ENCODE measurements around the gene SLC16A13. TPM values are rescaled to one million over a fixed set of nuclear protein-coding genes. Genes with fewer than 3 reads are reported as not detected.

Gene SLC16A13
- total RNA-seq, 1 donor from 2014 or later: 2.9 TPM

DNA sequence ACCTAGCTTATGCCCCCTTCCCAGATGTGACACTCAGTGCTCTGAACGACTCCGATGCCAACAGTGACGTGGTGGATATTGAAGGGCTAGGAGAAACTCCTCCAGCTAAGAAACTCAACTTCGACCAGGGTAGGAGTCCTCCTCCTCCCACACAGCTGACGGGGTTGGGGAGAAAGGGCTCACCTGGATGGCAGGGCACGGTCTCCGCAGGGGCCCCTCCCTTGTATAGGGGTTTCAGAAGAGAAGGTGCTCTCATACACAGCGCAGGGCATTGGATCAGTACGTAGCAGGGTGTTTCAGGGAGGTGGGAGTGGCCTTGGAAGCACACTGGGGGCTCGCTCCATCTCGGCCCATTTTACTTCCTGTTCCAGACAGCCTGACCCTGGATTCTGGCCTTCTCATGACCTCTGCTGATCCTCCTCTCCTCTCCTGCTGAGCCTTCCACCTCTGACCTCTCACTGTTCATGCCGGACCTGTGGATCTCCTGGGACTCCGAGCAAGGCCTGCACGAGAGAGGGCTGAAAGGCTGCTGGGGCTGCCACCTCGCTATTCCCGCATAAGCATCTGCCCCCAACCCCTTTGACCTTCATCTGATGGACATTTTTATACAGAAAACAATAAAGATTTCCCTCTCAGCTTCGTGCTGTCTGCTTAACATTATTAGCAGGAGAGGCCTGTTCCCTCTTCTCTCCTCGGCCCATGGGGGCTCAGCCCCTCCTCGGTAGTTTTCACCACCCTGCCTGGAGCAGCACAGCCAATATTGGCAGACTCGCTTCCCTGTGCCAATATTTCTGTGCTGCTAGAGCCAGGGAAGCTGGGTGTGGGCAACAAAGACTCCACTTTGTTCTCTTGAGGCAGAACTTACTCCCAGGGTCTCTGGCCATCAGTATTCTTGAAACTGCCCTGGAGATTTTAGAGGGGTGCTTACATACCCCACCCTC, 18.7 kb upstream of the SLC16A13 start:
- peaks cover 4% of the 10 kb centered on the region for H3K9me3 Mint-ChIP-seq (ENCODE audit: unreplicated experiment)
- no peak overlapping the region for H3K4me3 Mint-ChIP-seq (ENCODE audit: unreplicated experiment)
- no peak for DNase-seq
- no peaks in the 10 kb centered on the region for H3K36me3 Mint-ChIP-seq (ENCODE audit: unreplicated experiment)
- H3K4me1 Mint-ChIP-seq (ENCODE audit: low read depth, unreplicated experiment): peaks cover 9% of the 10 kb centered on the region
- peaks cover 8% of the 10 kb centered on the region for H3K27me3 Mint-ChIP-seq (ENCODE audit: unreplicated experiment)
- TF ChIP-seq, protein P1, sequence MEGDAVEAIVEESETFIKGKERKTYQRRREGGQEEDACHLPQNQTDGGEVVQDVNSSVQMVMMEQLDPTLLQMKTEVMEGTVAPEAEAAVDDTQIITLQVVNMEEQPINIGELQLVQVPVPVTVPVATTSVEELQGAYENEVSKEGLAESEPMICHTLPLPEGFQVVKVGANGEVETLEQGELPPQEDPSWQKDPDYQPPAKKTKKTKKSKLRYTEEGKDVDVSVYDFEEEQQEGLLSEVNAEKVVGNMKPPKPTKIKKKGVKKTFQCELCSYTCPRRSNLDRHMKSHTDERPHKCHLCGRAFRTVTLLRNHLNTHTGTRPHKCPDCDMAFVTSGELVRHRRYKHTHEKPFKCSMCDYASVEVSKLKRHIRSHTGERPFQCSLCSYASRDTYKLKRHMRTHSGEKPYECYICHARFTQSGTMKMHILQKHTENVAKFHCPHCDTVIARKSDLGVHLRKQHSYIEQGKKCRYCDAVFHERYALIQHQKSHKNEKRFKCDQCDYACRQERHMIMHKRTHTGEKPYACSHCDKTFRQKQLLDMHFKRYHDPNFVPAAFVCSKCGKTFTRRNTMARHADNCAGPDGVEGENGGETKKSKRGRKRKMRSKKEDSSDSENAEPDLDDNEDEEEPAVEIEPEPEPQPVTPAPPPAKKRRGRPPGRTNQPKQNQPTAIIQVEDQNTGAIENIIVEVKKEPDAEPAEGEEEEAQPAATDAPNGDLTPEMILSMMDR (IDR thresholded peaks at IDR 0.05; ENCODE audit: partially characterized antibody, unreplicated experiment): no peak
- no peak overlapping the region for H3K27ac Mint-ChIP-seq (ENCODE audit: unreplicated experiment)

DNA sequence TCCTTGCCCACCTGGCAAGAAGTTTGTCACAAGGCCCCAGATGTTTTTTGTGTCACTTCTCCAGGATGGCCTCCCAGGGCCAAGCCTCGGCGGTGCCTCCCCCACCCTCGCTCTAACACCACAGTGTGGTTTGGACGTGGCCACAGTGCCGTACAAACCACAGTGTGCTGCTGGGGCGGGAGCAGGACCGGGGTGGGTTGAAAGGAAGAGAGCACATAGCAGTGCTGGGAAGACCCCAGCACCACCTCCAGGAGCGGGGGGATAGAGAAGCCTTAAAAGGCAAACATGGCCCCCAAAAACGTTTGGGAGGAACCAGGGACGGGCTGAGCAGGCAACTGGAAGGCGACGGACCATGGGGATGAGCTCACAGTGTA, 18.0 kb upstream of the SLC16A13 start:
- peaks cover 9% of the 10 kb centered on the region for H3K4me1 Mint-ChIP-seq (ENCODE audit: low read depth, unreplicated experiment)
- TF ChIP-seq, protein P1 (IDR thresholded peaks at IDR 0.05; ENCODE audit: partially characterized antibody, unreplicated experiment): no peak
- peaks cover 8% of the 10 kb centered on the region for H3K27me3 Mint-ChIP-seq (ENCODE audit: unreplicated experiment)
- no peaks in the 10 kb centered on the region for H3K36me3 Mint-ChIP-seq (ENCODE audit: unreplicated experiment)
- peaks cover 5% of the 10 kb centered on the region for H3K9me3 Mint-ChIP-seq (ENCODE audit: unreplicated experiment)
- H3K4me3 Mint-ChIP-seq (ENCODE audit: unreplicated experiment): no peak overlapping the region
- DNase-seq: no peak
- no peak overlapping the region for H3K27ac Mint-ChIP-seq (ENCODE audit: unreplicated experiment)

DNA sequence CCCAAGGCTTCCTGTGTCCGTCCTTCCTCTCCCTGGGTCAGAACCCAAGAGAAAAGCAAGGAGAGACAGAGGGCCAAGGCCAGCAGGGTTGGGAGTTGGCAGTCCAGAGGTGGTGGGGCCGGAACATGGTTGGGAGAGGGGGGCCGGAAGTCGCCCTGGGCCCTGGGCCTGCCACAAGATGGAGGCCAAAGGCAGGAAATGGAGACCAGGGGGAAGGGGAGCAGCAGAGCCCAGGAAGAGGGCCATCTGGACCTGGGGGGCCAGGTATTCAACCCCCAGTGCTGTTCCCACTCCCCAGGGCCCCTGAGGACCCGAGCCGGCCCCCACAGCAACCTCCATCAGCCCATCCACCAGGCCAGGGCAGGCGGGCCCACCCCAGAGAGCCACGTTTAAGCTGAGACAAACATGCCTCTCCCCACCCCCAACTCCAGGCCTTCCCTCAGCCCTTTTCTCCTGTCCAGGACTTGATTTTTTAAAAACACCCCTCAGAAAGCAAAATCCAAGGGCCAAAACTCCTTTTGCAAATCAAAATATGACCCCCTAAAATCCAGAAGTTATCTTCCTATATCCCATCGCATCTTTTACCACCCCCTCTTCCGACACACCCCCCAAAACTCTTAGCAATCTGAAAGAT, 17.4 kb upstream of the SLC16A13 start:
- no peak overlapping the region for H3K27ac Mint-ChIP-seq (ENCODE audit: unreplicated experiment)
- TF ChIP-seq, protein P1 (IDR thresholded peaks at IDR 0.05; ENCODE audit: partially characterized antibody, unreplicated experiment): no peak
- peaks cover 6% of the 10 kb centered on the region for H3K4me1 Mint-ChIP-seq (ENCODE audit: low read depth, unreplicated experiment)
- no peaks in the 10 kb centered on the region for H3K36me3 Mint-ChIP-seq (ENCODE audit: unreplicated experiment)
- peaks cover 12% of the 10 kb centered on the region for H3K27me3 Mint-ChIP-seq (ENCODE audit: unreplicated experiment)
- H3K4me3 Mint-ChIP-seq (ENCODE audit: unreplicated experiment): no peak overlapping the region
- DNase-seq: no peak
- H3K9me3 Mint-ChIP-seq (ENCODE audit: unreplicated experiment): peaks cover 9% of the 10 kb centered on the region

DNA sequence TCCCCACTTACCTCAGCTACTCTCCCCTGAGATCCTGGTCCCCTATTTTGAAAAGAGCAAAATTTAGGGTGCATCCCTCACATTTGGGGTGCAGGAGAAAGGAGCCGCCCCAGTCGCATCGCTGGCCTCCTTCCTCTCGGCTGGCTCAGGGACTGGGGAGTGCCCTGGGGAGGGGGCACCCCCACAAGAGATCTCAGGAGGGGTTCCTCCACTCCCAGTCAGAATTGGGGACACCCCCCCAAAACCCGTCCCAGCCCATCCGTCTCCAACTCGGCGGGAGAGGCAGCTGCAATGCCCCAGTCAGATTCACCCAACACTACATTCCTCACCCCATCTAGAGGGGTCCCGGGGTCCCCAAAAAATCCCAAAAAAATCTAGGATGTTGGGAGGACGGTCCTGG, 16.4 kb upstream of the SLC16A13 start:
- H3K9me3 Mint-ChIP-seq (ENCODE audit: unreplicated experiment): peaks cover 6% of the 10 kb centered on the region
- H3K4me3 Mint-ChIP-seq (ENCODE audit: unreplicated experiment): no peak overlapping the region
- H3K27ac Mint-ChIP-seq (ENCODE audit: unreplicated experiment): no peak overlapping the region
- H3K4me1 Mint-ChIP-seq (ENCODE audit: low read depth, unreplicated experiment): peaks cover 2% of the 10 kb centered on the region
- no peaks in the 10 kb centered on the region for H3K36me3 Mint-ChIP-seq (ENCODE audit: unreplicated experiment)
- TF ChIP-seq, protein P1 (IDR thresholded peaks at IDR 0.05; ENCODE audit: partially characterized antibody, unreplicated experiment): no peak
- no peak for DNase-seq
- peaks cover 14% of the 10 kb centered on the region for H3K27me3 Mint-ChIP-seq (ENCODE audit: unreplicated experiment)
